GM18499 (cell line): ENCODE measurements around the gene ICAM3.

Source experiments
- ATAC-seq: cut with Tn5 transposase; IDR thresholded peaks from one replicate; pipeline ENCODE4 v1.9.1; 2021; ENCODE audit warnings: moderate number of reproducible peaks; ENCODE audit not compliant: insufficient read depth, unreplicated experiment

Gene ICAM3

DNA sequence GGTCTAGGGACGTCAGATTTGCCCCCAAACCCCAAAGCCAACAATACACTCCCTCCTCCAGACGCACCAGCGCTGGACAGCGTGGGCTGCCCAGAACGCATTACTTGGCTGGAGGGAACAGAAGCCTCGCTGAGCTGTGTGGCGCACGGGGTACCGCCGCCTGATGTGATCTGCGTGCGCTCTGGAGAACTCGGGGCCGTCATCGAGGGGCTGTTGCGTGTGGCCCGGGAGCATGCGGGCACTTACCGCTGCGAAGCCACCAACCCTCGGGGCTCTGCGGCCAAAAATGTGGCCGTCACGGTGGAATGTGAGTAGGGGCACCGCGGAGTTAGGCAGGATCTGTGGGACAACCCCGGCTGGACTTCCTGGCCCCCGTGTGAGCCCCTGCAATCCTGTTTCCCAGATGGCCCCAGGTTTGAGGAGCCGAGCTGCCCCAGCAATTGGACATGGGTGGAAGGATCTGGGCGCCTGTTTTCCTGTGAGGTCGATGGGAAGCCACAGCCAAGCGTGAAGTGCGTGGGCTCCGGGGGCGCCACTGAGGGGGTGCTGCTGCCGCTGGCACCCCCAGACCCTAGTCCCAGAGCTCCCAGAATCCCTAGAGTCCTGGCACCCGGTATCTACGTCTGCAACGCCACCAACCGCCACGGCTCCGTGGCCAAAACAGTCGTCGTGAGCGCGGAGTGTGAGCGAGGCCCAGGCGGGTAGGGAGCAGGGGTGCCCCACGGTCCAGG, 45.6 kb downstream of the ICAM3 start:
- no peak for ATAC-seq

- ATAC-seq: no peak
These were observed 46.4 kb downstream of the ICAM3 start for GRCh38 chr19:10292789-10293636.

DNA sequence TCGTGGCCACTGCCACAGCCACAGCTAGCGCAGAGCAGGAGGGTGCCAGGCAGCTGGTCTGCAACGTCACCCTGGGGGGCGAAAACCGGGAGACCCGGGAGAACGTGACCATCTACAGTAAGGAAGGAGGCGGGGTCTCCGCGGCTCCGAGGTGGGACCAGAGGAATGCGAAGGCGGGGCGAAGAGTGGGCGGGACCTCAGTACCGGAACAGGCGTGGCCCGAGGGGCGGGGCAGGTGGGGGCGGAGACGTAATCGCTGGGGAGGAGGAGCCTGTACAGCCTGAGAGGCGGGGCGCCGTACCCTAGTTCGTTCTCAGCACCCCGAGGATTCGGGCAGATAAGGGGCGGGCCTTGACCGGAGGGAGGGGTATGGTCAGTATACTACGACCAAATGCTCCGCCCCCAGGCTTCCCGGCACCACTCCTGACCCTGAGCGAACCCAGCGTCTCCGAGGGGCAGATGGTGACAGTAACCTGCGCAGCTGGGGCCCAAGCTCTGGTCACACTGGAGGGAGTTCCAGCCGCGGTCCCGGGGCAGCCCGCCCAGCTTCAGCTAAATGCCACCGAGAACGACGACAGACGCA, 47.1 kb downstream of the ICAM3 start:
- ATAC-seq: no peak

DNA sequence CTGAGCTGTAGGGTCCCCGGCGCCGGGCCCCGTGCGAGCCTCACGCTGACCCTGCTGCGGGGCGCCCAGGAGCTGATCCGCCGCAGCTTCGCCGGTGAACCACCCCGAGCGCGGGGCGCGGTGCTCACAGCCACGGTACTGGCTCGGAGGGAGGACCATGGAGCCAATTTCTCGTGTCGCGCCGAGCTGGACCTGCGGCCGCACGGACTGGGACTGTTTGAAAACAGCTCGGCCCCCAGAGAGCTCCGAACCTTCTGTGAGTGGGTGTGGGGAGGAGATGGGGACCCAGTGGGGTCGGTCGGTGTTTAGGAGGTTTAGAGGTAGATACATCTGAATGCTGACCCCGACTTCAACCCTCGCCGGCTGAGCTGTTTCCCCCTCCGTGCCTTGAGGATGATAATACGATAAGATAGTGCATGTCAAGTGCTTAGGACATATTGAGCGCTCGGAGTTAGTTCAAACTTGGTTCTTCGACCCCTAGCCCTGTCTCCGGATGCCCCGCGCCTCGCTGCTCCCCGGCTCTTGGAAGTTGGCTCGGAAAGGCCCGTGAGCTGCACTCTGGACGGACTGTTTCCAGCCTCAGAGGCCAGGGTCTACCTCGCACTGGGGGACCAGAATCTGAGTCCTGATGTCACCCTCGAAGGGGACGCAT, 47.7 kb downstream of the ICAM3 start:
- ATAC-seq: no peak

DNA sequence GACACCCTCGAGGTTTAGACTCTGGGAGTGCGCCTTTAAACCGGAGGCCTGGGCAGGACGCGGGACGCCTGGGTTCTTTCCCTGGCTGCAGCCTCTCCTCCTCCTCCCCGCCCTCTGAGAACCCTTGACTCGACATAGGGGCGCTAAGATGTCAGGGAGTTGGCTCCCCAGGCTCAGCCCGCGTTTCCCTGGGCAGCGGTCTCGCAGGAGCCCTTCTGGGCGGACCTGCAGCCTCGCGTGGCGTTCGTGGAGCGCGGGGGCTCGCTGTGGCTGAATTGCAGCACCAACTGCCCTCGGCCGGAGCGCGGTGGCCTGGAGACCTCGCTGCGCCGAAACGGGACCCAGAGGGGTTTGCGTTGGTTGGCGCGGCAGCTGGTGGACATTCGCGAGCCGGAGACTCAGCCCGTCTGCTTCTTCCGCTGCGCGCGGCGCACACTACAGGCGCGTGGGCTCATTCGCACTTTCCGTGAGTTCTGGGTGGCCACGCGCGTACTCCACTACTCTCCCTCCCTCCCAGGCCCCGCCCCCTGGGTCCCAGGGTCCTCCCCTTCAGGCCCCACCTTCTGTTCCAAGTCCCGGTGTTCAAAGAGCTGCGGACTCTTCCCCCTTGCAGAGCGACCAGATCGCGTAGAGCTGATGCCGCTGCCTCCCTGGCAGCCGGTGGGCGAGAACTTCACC, 48.4 kb downstream of the ICAM3 start:
- ATAC-seq: no peak

GRCh38 chr19:10290357-10290875, 49.0 kb downstream of the ICAM3 start:
- no peak for ATAC-seq

DNA sequence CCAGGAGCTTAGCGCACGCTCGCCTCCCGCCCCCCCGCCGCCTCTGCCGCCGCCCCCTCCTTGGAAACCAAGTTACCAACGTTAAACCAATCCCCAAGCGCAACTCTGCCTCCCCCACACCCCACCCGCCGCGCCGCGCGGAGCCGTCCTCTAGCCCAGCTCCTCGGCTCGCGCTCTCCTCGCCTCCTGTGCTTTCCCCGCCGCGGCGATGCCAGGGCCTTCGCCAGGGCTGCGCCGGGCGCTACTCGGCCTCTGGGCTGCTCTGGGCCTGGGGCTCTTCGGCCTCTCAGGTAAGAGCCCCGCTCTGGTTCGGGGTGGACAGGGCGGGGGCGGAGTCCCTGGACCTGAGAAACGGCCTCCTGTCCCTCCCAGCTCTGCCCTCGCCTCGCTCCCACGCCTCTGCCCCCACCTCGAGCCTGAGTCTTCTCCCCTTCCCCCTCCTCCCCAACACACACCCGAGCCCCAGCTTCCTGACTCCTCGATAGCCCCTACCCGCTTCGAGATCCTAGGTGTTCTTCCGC, 49.5 kb downstream of the ICAM3 start, which contains the start of gene ICAM5:
Gene ICAM5 (plus strand): TSS at position 117 of the 521 bp plus-strand sequence. CDS start 92 bp downstream, at position 209.
- no peak for ATAC-seq

GRCh38 chr19:10289167-10289835, 50.1 kb downstream of the ICAM3 start:
- no peak for ATAC-seq

DNA sequence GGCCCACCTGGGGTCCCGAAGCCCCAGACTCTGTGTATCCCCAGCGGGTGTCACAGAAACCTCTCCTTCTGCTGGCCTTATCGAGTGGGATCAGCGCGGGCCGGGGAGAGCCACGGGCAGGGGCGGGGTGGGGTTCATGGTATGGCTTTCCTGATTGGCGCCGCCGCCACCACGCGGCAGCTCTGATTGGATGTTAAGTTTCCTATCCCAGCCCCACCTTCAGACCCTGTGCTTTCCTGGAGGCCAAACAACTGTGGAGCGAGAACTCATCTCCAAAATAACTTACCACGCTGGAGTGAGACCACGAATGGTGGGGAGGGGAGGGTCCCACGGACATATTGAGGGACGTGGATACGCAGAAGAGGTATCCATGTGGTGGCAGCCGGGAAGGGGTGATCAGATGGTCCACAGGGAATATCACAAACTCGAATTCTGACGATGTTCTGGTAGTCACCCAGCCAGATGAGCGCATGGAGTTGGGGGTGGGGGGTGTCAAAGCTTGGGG, 50.7 kb downstream of the ICAM3 start:
- no peak for ATAC-seq

- no peak for ATAC-seq
These were observed 52.4 kb downstream of the ICAM3 start, which contains the start of gene ICAM4 for GRCh38 chr19:10286803-10287737. Gene ICAM4 (plus strand): TSS chr19:10286955. CDS start chr19:10287013, 58 bp downstream.

GRCh38 chr19:10285393-10285792, 54.0 kb downstream of the ICAM3 start:
- no peak for ATAC-seq

GRCh38 chr19:10284960-10285278, 54.5 kb downstream of the ICAM3 start:
- ATAC-seq: no peak

DNA sequence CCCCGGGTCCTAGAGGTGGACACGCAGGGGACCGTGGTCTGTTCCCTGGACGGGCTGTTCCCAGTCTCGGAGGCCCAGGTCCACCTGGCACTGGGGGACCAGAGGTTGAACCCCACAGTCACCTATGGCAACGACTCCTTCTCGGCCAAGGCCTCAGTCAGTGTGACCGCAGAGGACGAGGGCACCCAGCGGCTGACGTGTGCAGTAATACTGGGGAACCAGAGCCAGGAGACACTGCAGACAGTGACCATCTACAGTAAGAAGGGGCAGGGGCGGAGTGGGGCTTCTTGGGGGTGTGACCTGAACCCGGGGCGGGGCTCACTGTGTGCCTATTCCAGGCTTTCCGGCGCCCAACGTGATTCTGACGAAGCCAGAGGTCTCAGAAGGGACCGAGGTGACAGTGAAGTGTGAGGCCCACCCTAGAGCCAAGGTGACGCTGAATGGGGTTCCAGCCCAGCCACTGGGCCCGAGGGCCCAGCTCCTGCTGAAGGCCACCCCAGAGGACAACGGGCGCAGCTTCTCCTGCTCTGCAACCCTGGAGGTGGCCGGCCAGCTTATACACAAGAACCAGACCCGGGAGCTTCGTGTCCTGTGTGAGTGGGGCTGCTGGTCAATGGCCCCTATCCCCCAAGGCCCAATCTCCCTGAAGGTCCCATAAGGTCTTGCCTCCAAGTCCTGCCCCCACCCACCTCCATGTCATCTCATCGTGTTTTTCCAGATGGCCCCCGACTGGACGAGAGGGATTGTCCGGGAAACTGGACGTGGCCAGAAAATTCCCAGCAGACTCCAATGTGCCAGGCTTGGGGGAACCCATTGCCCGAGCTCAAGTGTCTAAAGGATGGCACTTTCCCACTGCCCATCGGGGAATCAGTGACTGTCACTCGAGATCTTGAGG, 55.1 kb downstream of the ICAM3 start:
- ATAC-seq: no peak
